Measurements from ENCODE around the gene ALX3. TPM values are rescaled to one million over a fixed set of nuclear protein-coding genes. Genes with fewer than 3 reads are reported as not detected.
A peak's percentile ranks its signal among the peaks of the same experiment; 100 is the strongest.

The ALX3 gene
- total RNA-seq, 1 donor from 2014 or later: 2.8 TPM

- DNase-seq (ENCODE audit: low spot score, unreplicated experiment): no peak
- Mint-ChIP-seq H3K36me3 (ENCODE audit: insufficient read depth) (peaks cover under 1% of the 10 kb centered on the region), H3K4me1 (ENCODE audit: low read depth) (peaks cover 5% of the 10 kb centered on the region), H3K27ac (peak overlapping the region; percentile 70), H3K9me3 (ENCODE audit: low read depth) (no peaks in the 10 kb centered on the region), H3K27me3 (peaks cover 91% of the 10 kb centered on the region), H3K4me3 (ENCODE audit: low read depth) (peak overlapping the region; percentile 60)
- TF ChIP-seq, protein P1, sequence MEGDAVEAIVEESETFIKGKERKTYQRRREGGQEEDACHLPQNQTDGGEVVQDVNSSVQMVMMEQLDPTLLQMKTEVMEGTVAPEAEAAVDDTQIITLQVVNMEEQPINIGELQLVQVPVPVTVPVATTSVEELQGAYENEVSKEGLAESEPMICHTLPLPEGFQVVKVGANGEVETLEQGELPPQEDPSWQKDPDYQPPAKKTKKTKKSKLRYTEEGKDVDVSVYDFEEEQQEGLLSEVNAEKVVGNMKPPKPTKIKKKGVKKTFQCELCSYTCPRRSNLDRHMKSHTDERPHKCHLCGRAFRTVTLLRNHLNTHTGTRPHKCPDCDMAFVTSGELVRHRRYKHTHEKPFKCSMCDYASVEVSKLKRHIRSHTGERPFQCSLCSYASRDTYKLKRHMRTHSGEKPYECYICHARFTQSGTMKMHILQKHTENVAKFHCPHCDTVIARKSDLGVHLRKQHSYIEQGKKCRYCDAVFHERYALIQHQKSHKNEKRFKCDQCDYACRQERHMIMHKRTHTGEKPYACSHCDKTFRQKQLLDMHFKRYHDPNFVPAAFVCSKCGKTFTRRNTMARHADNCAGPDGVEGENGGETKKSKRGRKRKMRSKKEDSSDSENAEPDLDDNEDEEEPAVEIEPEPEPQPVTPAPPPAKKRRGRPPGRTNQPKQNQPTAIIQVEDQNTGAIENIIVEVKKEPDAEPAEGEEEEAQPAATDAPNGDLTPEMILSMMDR (IDR thresholded peaks at IDR 0.05; ENCODE audit: unreplicated experiment): no peak
These were observed 1.6 kb downstream of the ALX3 start for GRCh38 chr1:110068646-110069403.

DNA sequence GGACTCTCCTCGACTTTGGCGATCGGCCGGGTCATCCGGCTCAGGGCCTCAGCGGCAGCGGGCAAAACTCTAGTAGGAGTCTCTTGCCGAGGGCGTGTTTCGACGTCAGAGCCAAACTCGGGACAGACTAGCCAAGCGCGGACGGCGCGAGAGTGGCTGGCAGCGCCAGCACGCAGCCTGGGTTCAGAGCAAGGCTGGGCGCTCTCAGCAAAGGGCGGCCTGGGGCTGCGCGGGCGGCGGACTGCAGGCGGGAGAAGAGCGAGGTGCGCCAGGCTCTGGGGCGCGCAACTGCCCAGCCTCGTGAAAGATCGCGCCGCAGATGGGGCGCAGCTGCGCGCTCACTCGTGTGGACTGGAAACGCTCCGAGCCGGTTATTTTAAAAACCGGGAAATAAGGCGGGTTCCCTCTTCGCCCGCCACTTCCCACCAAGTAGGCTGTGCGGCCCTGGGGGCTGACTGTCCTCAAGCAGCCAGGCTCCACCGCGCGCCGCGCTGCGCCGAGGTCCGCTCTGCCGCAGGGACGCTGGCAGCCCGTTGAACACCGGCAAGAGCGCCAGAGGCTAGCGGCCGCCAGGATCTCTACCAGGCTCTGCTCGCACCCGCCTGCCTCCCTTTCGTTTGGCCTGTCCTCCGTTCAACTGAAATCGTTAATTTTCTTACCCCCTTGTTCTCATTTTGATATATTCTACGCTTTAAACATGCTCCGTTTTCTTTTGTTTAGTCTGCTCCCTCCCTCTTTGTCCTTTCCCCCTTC is 2.4 kb downstream of the ALX3 start:
- TF ChIP-seq, protein P1 (IDR thresholded peaks at IDR 0.05; ENCODE audit: unreplicated experiment): no peak
- Mint-ChIP-seq H3K9me3 (ENCODE audit: low read depth) (no peaks in the 10 kb centered on the region), H3K4me3 (ENCODE audit: low read depth) (peak overlapping the region; percentile 60), H3K27me3 (peaks cover 83% of the 10 kb centered on the region), H3K36me3 (ENCODE audit: insufficient read depth) (peaks cover 2% of the 10 kb centered on the region), H3K27ac (peak overlapping the region; percentile 83), H3K4me1 (ENCODE audit: low read depth) (peaks cover 5% of the 10 kb centered on the region)
- no peak for DNase-seq (ENCODE audit: low spot score, unreplicated experiment)

DNA sequence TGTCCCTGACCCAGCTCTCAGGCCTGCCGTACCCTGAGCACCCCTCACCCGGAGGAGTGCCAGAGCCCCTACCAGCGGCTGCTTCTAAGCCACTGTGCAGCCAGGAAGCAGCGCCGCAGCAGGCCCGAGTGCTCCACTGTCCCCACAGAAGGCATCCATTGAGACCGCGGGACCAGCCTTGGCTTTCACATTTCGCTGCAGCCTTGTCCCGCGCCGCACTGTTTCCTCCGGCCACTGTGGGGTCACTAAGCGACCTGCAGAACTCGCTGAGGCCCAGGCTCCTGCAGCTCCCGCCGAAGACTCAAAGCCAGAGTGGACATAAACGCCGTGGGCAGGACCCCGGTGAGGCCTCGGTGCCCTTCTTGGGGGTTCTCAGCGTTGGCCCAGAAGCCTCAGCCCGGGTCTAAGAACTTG is 3.0 kb downstream of the ALX3 start:
- peaks cover 7% of the 10 kb centered on the region for H3K4me1 Mint-ChIP-seq (ENCODE audit: low read depth)
- peaks cover 78% of the 10 kb centered on the region for H3K27me3 Mint-ChIP-seq
- TF ChIP-seq, protein P1 (IDR thresholded peaks at IDR 0.05; ENCODE audit: unreplicated experiment): no peak
- peaks cover 2% of the 10 kb centered on the region for H3K36me3 Mint-ChIP-seq (ENCODE audit: insufficient read depth)
- H3K27ac Mint-ChIP-seq: peak overlapping the region; percentile 83
- no peak for DNase-seq (ENCODE audit: low spot score, unreplicated experiment)
- H3K4me3 Mint-ChIP-seq (ENCODE audit: low read depth): peak overlapping the region; percentile 55
- H3K9me3 Mint-ChIP-seq (ENCODE audit: low read depth): no peaks in the 10 kb centered on the region

DNA sequence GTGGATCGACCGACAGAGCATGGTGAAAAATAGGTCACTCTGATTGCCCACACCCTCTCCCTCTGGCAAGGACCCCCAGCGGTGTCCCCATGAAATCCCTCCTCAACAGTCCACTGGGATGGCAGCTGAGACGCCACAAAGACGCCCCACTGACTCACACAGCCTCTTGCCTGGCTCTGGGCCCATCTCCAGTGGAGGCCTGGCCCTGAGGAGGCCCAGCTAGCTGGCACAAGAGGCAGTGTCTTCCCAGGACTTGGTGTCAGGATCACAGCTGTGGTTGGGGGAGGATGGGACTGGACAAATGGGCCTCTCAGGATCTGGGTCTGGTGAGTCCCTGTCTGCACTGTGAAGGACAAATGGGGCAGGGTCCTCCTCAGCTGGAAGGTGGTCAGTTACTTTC is 4.6 kb downstream of the ALX3 start:
- no peak overlapping the region for H3K27ac Mint-ChIP-seq
- no peak for DNase-seq (ENCODE audit: low spot score, unreplicated experiment)
- peaks cover 10% of the 10 kb centered on the region for H3K36me3 Mint-ChIP-seq (ENCODE audit: insufficient read depth)
- H3K4me3 Mint-ChIP-seq (ENCODE audit: low read depth): no peak overlapping the region
- H3K4me1 Mint-ChIP-seq (ENCODE audit: low read depth): peaks cover 9% of the 10 kb centered on the region
- peaks cover 62% of the 10 kb centered on the region for H3K27me3 Mint-ChIP-seq
- TF ChIP-seq, protein P1 (IDR thresholded peaks at IDR 0.05; ENCODE audit: unreplicated experiment): no peak
- no peaks in the 10 kb centered on the region for H3K9me3 Mint-ChIP-seq (ENCODE audit: low read depth)

DNA sequence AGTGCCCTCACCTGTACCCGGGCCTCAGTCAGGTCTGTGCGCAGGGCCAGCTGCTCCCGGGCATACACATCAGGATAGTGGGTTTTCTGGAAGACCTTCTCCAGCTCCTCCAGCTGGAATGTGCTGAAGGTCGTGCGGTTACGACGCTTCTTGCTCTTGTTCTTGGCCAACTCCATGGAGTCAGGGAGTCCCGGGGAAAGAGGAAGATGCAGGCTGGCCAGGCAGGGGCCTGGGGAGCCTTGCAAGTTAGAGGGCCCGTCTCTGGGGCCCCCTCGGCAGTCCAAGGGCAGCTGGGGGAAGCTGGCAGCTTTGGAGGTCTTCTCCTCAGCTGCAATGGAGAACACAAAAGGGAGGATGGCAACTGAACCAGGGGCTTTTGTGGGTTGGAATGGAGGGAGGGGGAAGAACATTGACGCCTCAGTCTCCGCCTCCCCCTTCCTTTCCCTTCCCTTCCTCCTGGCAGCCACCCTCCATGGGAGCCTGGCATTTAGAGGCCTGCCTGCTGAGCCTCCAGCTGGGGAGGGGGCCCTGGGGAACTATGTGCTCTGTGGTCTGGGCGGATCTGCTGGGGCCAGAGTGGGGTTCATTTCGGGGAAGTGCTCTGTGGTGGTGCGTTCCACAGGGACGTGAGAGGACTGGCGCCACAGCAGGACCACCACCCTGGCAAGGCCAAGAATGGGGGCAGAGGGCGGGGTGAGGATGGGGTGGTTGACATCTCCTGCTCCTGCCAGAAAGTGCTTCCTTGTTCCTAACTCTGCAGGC is 5.7 kb downstream of the ALX3 start:
- TF ChIP-seq, protein P1 (IDR thresholded peaks at IDR 0.05; ENCODE audit: unreplicated experiment): no peak
- H3K36me3 Mint-ChIP-seq (ENCODE audit: insufficient read depth): peaks cover 15% of the 10 kb centered on the region
- peaks cover 56% of the 10 kb centered on the region for H3K27me3 Mint-ChIP-seq
- no peaks in the 10 kb centered on the region for H3K9me3 Mint-ChIP-seq (ENCODE audit: low read depth)
- H3K27ac Mint-ChIP-seq: no peak overlapping the region
- no peak overlapping the region for H3K4me3 Mint-ChIP-seq (ENCODE audit: low read depth)
- peaks cover 9% of the 10 kb centered on the region for H3K4me1 Mint-ChIP-seq (ENCODE audit: low read depth)
- DNase-seq (ENCODE audit: low spot score, unreplicated experiment): no peak
